Dedifferentiated amniotic fluid mesenchymal stem cell (primary cell): ENCODE measurements around the gene SYN1.

ENCODE experiments used
- DNase-seq: peaks from one replicate; pipeline ENCODE4 v3.0.0-alpha.2; 2016; ENCODE audit errors: extremely low spot score

SYN1 gene

DNA sequence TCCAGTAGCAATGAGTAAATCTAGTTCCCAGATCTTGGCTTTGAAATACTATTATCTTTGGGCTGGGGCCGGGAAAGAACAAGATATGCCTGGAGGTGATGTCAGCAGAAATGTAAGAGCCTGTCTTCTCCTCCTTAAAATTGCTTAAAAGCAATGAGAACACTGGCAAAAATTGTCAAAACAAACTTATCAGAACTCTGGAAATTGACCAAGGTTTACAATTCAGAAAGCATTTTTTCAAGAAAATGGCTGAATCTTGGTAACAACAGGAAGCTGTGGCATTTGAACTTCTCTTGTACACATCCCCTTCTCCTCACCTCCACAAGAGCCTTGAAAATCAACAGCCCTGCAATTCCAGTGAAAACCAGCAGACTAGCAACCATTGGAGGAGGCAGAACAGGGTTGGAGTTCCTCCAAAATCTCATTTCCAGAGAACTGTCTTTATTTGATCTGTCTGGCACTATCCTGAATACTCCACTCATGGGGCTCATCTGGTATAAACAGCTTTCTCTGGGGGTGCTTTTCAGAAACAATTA, 23.9 kb downstream of the SYN1 start:
- peak; percentile 48 for DNase-seq

DNA sequence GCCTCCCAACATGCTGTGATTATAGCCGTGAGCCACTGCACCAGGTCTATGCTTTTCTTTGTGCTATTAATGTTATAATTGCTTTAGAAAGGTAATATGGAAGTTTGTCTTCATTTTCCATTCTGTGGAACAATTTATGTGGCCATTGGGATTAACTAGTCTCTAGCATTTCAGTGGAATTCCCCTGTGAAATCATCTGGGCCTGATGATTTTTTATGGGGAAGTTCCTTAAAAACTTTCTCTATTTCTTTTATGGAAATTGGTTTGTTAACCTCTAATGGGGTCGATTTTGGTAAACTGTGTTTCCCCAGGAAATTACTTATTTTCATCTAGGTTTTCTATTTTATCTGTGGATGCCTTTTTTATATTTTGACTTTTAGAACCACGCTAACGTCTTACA, 26.1 kb downstream of the SYN1 start:
- DNase-seq, result no peak

DNA sequence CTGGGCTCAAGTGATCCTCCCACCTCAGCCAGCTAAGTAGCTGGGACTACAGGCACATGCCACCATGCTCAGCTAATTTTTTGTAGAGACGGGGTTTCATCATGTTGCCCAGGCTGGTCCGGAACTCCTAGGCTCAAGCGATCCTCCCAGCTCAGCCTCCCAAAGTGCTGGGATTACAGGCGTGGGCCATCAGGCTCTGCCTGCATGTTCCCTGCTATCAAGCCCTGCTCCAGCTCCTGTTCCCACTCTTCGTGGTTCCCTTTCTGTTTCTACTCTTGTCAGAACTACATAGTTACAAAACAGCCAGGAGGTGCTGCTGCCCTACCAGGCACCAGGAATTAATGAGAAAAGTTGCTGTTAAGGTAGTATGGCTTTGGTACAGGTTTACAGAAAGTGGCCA, 28.7 kb downstream of the SYN1 start:
- DNase-seq, result no peak

DNA sequence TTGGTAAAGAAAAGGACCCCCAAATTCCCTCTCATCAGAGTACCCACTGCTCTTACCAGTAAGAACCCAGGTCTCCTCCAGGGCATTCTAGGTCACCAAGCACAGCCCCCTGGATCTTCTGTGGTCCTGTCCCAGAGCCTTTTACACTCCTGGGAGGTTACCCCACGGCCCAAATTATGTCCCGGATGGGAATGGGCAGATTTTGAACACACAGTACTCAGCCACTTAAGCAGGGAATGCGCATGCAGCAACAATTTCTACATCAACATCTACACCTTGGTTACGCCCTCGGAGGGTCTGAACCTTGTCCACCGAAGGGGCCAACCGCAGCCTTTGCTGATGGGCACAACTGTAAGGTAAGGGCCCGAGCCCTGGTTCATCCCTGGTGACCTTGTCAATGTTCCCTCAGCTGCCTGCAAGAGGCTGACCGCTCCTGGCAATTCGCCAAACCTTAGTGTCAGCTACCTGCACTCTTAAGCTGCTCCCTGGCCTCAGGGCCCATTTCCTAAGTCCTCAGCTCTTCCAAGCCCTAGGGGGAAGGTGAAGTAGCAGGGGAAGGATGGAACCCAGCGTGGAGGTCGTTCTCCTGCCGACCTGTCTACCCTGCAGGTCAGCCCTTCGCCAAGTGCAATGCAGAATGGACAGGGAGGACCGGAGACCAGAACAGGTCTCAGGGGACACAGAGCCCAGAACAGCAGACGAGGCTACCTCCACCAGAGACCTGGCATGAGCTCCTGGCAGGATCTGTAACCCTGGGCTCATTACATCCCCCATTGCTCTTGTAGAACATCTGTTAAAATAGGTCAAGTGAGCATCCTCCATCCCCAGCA, 31.5 kb downstream of the SYN1 start:
- DNase-seq, result no peak

DNA sequence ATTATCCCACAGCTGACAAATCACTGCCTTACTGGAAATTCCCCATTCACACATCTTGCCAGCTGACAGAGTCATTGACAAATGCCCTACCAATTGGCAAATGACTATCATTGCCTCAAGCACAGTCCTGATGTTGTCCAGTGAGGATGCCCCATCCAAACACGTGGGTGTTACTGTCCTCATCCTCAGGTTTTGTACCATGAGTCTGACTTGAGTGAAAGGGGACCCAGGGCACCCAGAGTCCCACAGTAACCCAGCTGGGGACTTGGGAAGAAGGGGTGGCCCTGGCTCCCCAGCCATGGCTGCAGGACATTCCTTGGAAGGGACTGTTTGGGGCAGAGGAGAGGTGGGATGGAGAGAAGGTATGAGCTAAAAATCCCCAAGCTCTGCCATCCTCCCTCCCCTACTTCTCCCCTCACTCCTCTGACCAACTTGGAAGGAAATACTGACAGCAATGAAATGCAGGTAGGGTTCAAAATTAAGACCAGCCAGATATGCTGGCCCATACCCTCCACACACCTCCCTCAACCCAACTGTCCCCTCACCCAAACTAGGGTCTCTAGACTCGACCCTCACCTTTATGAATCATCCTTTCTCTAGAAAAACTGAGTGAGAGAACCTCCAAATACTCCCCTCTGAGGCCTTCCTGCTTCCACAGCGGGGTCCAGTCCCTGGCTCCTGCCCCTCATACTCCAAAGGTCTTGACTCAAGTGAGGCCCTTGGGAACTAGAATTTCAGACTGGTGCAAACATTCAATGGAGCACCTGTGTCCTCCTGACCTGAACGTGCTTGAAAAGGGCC, 32.4 kb downstream of the SYN1 start:
- no peak for DNase-seq

DNA sequence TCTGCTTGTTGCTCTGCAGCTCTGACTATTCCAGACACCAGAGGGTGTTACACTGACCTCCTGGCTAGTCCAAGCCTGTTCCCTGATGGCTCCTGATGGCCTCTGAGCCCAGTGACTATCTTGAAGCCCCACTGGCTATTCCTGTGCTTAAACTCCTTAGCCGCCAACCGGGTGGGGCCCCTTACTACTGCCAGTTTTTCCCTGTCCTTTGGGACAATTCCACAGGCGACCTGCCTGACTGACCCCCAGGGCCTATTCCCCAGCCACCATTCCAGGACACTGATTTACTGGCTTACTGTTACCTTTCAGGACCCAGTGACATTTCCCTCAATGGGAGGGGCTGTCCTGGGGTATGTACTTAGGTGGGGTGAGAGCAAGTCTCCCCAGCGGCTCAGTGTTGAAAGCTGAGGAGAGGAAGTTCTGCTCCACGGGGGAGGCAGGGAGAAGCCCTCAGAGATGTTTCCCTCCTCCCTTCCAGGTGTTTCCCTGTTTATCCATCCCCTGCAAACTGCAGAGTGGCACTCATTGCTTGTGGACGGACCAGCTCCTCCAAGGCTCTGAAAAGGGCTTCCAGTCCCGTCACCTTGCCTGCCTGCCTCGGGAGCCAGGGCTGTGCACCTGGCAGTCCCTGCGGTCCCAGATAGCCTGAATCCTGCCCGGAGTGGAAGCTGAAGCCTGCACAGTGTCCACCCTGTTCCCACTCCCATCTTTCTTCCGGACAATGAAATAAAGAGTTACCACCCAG, 33.4 kb downstream of the SYN1 start:
- DNase-seq, result no peak

DNA sequence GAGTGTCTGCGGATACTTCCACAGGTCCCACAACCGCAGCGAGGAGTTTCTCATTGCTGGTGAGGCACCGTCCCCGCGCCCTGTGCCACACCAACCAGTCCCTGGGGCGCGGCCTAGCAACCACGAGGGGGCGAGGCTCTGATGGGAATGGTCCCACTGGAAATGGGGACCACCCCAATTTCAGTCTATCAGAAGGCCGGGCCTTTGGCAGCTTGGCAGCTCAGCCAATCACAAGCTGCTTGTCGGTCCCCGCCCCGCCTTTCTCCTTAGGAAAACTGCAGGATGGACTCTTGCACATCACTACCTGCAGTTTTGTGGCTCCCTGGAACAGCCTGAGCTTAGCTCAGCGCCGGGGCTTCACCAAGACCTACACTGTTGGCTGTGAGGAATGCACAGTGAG, 34.4 kb downstream of the SYN1 start:
- DNase-seq, result no peak

DNA sequence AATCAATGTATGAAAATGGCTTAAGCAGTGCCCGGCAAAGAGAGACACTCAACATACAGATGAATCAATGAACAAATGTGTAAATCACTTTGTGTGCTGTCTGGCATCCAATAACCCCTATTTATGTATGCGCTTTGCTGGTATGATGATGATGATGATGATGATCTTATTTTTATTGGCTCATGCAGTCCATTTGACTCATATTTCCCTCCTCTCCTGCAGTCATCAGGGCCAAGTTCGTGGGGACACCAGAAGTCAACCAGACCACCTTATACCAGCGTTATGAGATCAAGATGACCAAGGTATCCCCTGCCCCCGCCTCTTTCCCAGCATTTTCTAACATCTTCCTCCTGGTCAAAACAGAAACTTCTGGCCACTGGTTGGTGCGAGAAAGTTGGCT, 34.9 kb downstream of the SYN1 start:
- no peak for DNase-seq

DNA sequence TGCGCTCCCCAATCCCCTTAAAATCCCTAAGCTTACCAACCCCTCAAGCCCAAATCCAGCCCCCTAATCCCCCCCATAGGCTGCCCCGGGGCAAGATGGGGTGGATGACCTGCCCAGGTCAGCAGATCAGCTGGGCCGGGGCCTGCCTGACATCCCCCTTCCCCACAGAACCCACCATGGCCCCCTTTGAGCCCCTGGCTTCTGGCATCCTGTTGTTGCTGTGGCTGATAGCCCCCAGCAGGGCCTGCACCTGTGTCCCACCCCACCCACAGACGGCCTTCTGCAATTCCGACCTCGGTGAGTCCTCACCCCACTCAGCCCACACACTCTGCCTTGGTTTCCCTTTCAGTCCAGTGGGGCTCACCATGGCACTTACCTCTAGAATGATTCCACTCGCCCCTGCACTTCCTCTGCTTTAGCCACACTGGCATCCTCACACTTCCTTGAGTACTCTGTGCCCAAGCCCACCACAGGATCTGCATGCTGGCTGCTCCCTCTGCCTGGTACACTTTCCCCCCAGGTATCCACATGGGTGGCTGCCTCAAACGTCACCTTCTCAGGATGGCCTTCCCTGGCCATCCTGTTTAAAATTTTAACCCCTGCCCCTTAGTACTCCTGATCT, 36.3 kb downstream of the SYN1 start:
- no peak for DNase-seq

DNA sequence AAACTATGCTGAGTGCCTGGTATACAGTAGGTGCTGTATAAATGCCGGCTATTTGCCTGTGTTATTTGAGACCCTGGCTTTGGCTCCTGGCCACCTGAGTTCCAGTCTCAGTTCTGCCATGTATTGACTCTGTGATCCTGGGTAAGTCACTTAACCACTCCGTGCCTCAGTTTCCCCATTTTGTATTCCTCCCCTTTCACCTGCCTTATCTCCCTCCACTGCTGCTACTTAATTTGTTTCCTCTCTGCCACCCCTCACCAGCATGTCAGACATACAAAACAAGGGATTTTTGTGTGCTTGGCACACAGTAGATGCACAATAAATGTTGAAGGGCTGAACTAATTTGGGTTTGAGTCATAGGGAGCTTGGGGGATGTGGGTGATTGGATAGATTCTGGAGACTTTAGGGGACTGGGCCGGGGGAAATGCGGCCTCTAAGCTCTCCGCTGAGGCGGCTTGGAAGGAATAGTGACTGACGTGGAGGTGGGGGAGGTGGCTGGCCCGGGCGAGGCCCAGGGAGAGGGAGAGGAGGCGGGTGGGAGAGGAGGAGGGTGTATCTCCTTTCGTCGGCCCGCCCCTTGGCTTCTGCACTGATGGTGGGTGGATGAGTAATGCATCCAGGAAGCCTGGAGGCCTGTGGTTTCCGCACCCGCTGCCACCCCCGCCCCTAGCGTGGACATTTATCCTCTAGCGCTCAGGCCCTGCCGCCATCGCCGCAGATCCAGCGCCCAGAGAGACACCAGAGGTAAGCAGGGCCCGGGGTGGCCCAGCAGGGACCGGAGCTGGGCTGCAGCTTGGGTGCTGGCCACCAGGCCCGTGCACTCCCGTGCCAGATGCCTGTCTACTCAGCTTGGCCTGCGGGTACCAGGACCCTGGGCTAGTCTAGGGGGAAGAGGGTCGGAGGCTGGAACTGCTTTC, 37.7 kb downstream of the SYN1 start, which contains the start of gene TIMP1:
Gene TIMP1 (plus strand): TSS at position 706 of the 917 bp plus-strand sequence. CDS start 980 bp downstream, outside the sequence.
- peak; percentile 86 for DNase-seq

DNA sequence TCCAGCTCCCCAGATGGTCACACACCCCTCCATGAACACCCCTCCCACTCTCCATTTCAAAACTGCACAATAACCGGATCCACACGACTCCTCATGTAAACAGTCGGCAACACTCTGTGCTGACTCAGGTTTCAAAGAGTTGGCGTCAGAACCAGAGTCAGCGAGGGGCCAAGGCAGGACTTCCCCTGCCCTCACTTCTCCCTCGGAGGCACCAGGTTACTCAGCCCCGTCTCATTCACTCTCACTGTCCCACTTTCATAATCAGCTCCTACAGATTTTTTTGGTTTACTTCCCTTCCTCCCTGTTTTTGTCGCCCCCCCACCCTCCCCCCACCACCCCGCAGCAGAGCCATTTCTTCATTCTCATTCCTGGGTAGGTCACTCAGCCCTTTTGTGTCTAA, 40.1 kb downstream of the SYN1 start:
- no peak for DNase-seq

DNA sequence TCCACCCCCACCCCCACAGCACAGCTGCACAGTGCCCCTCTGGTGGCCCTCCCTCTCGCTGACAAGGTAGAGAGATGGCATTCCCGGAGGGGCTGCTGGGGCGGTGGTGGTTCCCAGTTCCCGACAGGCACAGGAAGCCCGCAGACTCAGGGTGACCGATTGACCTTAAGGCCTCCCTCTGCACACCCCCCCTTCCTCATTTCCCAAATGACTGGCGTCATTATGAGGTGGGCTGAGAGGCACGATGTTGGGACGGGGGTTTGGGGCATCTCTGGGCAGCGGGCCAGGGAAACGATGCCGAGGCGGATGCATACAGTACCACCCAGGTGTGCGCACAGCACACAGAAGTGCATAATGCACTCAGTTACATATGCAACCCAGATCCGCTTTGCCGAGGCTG, 41.0 kb downstream of the SYN1 start:
- DNase-seq, result no peak

DNA sequence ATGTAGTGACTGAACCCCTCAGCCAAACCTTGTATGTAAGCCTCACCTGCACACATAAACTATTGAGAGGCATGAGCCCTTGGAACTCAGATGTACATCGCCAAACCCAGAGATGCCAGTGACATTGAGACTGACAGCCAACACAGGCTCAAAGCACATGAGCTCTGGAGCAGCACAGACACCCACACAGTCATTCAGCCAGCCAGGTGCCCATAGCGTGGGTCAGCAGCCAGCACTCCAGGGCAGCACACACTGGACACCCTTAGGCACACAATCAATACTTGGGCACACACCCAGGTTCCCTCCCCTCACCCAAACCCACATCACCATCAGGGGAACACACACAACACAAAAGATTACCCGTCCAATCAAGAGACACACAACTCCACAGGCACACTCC, 41.8 kb downstream of the SYN1 start:
- DNase-seq, result no peak

DNA sequence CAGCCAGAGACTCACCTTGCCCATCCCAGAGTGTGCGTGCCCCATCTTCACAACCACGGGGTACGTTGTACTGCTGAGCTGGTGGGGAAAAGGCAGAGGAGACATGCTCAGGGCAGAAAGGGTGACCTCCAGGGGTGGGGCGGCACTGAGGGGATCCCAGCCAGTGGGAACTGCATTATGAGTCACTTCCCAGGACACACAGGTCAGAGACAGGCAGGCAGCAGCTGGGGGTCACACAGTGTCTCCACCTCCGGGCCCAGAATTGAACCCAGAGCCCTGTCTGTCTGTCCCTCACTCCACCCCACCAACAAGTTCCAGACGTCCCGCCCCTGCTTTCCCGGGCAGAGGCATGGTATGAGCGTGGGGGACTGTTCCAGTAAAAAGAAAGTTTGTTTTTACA, 42.2 kb downstream of the SYN1 start:
- DNase-seq, result no peak

DNA sequence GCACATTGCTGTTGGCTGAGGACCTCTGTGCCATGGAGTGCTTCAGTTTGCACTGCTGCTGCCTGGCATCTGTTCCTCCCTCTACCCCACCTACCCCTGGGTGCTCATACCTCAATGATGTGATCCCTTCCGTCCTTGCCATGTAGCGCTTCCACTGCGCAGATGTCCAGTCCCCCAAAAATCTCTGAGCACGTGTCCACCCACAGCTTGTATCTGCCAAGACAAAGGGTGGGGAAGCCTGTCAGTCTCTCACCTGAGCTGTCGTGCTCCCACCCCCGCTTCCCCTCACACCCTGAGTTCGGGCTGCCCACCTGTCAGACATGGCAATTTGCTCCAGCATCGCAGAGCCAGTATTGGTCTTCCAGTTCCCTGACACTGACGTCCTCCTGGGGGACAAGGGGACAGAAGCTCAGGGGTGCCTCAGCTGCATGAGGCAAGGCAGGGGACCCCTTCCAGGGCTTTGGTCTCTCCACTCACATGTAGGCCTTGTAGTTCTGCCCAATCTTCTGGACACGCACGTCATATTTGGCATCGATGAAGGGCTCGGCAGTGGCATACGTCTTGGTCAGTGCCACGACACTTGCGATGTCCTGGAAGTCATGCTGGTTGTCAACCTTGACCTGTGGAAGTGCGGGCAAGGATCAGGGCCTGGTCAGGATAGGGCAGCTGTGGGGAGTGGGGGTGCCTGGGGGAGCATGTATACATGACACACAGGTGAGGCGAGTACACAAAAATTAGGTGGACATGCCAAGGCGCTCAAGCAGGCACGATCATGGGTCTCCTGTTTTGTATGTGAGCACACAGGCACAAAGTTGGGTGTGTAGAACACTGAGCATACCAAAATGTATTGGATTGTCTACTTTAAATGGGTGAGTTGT, 43.4 kb downstream of the SYN1 start:
- DNase-seq, result no peak

DNA sequence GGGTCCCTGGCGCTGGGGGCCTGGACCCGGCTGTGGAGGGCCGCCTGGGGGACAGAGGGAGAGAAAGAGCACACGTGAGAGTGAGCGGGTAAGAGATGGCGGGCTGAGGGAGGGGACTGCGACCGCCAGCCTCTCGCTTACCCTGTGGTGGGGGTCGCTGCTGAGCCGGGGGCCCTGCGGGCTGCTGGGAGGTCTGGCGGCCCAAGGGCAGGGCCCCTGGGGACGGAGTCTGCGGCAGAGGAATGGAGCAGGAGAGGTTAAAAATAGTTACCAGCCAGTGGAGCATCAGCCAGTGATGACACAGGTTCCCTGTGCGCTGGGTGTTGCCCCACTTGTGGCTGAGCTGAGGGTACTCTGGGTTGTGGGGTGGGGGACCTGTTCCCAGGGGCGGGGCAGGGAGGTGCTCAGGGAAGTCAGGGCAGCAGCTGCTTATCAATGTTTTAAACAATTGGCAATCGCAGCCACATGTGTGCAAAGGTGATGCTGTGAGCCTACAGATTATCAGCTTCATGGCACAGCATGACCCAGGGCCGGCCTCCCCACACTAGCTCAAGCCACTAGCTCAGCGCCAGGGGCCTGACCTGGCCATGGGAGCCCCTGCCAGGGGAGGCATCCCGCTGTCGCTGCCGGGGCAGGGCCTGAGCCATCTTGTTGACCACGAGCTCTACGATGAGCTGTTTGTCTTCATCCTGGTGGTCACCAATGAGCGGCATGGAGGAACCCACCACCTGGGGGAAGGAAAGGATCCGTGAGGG, 44.9 kb downstream of the SYN1 start:
- DNase-seq, result no peak

DNA sequence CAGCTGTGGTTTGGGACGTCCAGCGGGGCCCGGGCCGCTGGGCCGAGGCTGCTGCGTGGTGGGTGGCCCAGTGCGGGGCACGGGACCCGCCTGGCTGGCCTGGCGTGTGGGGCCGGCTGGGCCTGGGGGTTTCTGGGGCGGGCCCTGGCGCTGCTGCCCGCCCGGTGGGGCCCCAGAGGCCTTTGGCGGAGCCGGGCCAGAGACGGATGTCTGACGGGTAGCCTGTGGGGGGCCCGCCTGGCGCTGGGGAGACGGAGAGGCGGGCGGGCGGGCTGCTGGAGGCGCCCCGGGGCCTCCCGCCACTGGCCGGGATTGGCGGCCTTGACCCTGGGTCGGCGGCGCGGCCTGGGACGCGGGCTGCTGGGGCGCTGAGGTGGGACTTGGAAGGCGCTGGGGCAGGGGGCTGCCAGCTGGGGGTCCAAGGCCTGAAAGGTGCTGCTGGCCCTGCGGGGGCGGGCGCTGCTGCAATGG, 45.5 kb downstream of the SYN1 start:
- DNase-seq, result no peak

DNA sequence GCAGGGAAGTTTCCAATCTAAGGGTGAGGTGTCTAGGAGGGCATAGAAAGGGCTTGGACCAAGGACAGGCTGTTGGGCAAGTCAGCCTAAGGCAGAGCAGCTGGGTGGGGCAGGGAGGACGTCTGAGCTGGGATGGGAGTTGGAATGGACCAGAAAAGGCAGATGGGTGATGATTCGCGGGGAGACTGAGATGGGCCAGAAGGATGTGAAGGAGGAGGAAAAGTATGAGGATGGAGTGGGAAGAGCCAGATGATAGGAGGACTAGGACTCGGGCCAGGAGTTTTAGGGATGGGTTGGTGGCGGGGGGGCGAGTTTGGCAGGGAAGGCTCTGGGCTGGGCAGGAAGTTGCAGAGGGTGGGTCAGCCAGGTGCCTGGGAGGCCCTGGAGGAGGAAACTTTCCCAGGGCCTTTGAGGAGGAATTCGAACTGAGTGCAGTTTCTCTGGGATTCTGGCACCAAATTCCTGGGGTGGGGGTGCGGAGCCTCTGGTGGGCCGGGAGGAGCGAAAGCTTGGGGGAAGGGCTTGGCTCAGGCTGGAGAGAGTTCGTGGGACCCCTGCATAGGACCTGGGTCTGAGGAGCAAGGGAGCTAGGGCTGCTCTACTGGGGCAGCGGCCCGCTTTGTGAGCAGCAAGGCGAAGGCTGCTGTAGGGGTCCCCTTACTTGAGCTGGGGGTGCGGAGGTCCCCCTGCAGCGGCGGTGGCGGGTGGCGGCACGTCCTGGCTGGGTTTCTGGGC, 46.1 kb downstream of the SYN1 start:
- no peak for DNase-seq
